Stimulated activated naive CD8-positive, alpha-beta T cell treated with anti-CD3 and anti-CD28 coated beads, Interleukin-15, Interleukin-2, amounts not matched to agents 100 ng/mL and 50 ng/mL, for 24 hours (primary cell): ENCODE data around the gene DNAJC1.
"Not testable (repeated sequence)": the region's sequence is repeated elsewhere in the genome, so short reads cannot be mapped to it uniquely, and the experiment has no call there.

Source experiments
- H3K27ac Mint-ChIP-seq: one replicate; pipeline ENCODE4 v1.8.0; 2021; ENCODE audit warnings: mild to moderate bottlenecking, mixed read lengths
- H3K27me3 Mint-ChIP-seq: one replicate; pipeline ENCODE4 v1.8.0; 2021; ENCODE audit warnings: mixed read lengths
- H3K36me3 Mint-ChIP-seq: one replicate; pipeline ENCODE4 v1.8.0; 2021; ENCODE audit warnings: low read depth, mixed read lengths
- H3K4me1 Mint-ChIP-seq: one replicate; pipeline ENCODE4 v1.8.0; 2021; ENCODE audit warnings: low read depth, mixed read lengths
- H3K4me3 Mint-ChIP-seq: one replicate; pipeline ENCODE4 v1.8.0; 2021; ENCODE audit warnings: mild to moderate bottlenecking, mixed read lengths
- H3K9me3 Mint-ChIP-seq: one replicate; pipeline ENCODE4 v1.8.0; 2021; ENCODE audit warnings: mixed read lengths

DNAJC1 gene

GRCh38 chr10:22003177-22003963 lies at the start of gene DNAJC1:
TSS of gene DNAJC1 (minus strand) at chr10:22003730. CDS start at chr10:22003434, 296 bp downstream.
- Mint-ChIP-seq H3K4me1 (peaks cover 41% of the 10 kb centered on the region), H3K4me3 (peak within 1 kb of the TSS; percentile 99), H3K27ac (peak within 1 kb of the TSS; percentile 93), H3K36me3 (peaks cover 6% of the 10 kb centered on the region), H3K27me3 (no peaks in the 10 kb centered on the region), H3K9me3 (no peaks in the 10 kb centered on the region)

GRCh38 chr10:22053048-22053447 lies 49.5 kb upstream of the DNAJC1 start:
- Mint-ChIP-seq H3K36me3 (no peaks in the 10 kb centered on the region), H3K4me1 (no peaks in the 10 kb centered on the region), H3K27ac (no peak overlapping the region), H3K9me3 (peaks cover 11% of the 10 kb centered on the region), H3K27me3 (peaks cover 4% of the 10 kb centered on the region), H3K4me3 (no peak overlapping the region)

GRCh38 chr10:22049635-22050034 lies 46.1 kb upstream of the DNAJC1 start:
- Mint-ChIP-seq H3K27ac (no peak overlapping the region), H3K4me1 (no peaks in the 10 kb centered on the region), H3K9me3 (peaks cover 9% of the 10 kb centered on the region), H3K27me3 (no peaks in the 10 kb centered on the region), H3K36me3 (no peaks in the 10 kb centered on the region), H3K4me3 (no peak overlapping the region)

DNA sequence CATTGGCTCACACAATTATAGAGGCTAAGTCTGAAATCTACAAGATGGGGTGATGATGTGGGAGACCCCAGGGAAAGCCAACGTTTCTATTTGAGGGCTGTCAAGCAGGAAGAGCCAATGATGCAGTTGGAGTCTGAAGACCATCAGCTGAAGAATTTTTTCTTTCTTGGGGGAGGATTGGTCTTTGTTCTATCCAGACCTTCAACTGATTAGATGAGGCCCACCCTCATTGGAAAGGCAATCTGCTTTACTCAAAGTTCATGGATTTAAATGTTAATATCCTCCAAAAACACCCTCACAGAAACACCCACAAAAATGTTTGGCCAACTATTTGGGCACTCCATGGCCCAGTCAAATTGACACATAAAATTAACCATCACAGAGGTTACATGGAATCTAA lies 44.3 kb upstream of the DNAJC1 start:
- H3K27me3 Mint-ChIP-seq: peaks cover 9% of the 10 kb centered on the region
- H3K36me3 Mint-ChIP-seq: no peaks in the 10 kb centered on the region
- no peak overlapping the region for H3K4me3 Mint-ChIP-seq
- H3K4me1 Mint-ChIP-seq: no peaks in the 10 kb centered on the region
- H3K27ac Mint-ChIP-seq: no peak overlapping the region
- H3K9me3 Mint-ChIP-seq: peaks cover 9% of the 10 kb centered on the region

- Mint-ChIP-seq H3K27me3 (peaks cover 25% of the 10 kb centered on the region), H3K36me3 (no peaks in the 10 kb centered on the region), H3K4me1 (peaks cover 4% of the 10 kb centered on the region), H3K4me3 (no peak overlapping the region), H3K27ac (no peak overlapping the region), H3K9me3 (no peaks in the 10 kb centered on the region)
Observed at GRCh38 chr10:22043327-22043633, 39.8 kb upstream of the DNAJC1 start.

DNA sequence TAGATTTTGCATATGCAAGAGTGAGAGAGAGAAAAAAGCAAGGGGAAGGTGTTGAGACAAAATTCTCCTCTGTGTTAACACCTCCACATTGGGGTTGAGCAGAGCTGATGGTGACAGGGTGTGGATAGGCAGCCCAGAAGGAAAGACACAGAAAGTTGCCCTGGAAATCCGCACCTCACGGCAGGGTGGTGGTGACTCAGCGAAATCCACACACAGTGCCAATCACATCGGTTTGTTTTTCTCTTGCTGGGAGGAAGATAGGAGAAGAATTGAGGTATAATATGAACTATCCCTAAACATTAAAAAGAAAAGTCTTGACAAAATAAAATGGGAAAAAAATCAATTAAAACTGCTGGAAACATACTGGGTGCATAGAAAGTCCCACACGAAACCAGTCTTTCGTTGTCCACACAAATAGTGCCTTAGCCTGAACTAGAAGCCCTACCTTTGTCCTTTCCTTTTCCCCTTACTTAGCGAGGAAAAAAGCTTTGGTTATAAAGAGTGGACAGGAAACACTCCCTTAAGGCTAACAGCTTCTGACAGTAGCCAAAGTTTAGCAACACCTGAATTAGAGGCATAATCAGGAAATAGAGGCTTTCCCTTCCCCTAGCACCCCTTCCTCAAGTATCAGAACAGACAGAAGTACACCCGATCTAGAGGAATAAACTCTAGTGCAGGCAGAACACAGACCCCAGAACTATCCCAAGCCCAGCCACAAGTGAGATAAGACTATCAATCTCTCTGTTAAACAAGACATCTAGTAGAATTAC lies 39.2 kb upstream of the DNAJC1 start:
- peaks cover 30% of the 10 kb centered on the region for H3K27me3 Mint-ChIP-seq

DNA sequence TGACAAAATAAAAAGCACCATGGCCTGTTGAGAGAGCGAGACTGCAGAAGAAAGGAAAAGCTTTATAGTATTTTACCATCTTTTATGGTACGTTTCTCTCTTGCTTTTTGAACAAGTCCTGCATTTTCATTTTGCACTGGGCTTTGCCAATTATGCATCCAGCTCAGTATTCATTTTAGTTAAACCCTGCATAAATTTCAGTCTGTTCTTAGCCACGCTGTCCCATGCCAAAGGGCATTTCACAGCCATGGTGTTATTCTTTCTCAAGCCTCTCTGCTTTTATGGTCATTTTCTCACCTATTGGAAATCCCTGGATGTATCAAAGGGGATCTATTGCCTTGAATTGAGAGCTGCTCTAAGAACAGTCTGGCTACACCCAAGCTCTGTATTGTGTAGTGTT lies 30.8 kb upstream of the DNAJC1 start:
- Mint-ChIP-seq H3K27me3 (peaks cover 25% of the 10 kb centered on the region), H3K27ac (no peak overlapping the region), H3K4me1 (no peaks in the 10 kb centered on the region), H3K4me3 (no peak overlapping the region), H3K36me3 (no peaks in the 10 kb centered on the region), H3K9me3 (peaks cover 9% of the 10 kb centered on the region)

More for the DNA sequence above, 39.2 kb upstream of the DNAJC1 start:
- Mint-ChIP-seq H3K36me3 (no peaks in the 10 kb centered on the region), H3K27ac (no peak overlapping the region), H3K9me3 (no peaks in the 10 kb centered on the region), H3K4me3 (no peak overlapping the region), H3K4me1 (peaks cover 4% of the 10 kb centered on the region)

- H3K9me3 Mint-ChIP-seq, H3K36me3 Mint-ChIP-seq, H3K4me1 Mint-ChIP-seq, H3K4me3 Mint-ChIP-seq, H3K27ac Mint-ChIP-seq: not testable (repeated sequence)
- H3K27me3 Mint-ChIP-seq: peaks cover 22% of the 10 kb centered on the region
Observed at GRCh38 chr10:22032268-22032667, 28.7 kb upstream of the DNAJC1 start.

GRCh38 chr10:22030421-22030820 lies 26.9 kb upstream of the DNAJC1 start:
- H3K4me3 Mint-ChIP-seq: no peak overlapping the region
- H3K9me3 Mint-ChIP-seq: peaks cover 4% of the 10 kb centered on the region
- H3K4me1 Mint-ChIP-seq: no peaks in the 10 kb centered on the region
- H3K36me3 Mint-ChIP-seq: no peaks in the 10 kb centered on the region
- H3K27ac Mint-ChIP-seq: no peak overlapping the region
- H3K27me3 Mint-ChIP-seq: peaks cover 23% of the 10 kb centered on the region

DNA sequence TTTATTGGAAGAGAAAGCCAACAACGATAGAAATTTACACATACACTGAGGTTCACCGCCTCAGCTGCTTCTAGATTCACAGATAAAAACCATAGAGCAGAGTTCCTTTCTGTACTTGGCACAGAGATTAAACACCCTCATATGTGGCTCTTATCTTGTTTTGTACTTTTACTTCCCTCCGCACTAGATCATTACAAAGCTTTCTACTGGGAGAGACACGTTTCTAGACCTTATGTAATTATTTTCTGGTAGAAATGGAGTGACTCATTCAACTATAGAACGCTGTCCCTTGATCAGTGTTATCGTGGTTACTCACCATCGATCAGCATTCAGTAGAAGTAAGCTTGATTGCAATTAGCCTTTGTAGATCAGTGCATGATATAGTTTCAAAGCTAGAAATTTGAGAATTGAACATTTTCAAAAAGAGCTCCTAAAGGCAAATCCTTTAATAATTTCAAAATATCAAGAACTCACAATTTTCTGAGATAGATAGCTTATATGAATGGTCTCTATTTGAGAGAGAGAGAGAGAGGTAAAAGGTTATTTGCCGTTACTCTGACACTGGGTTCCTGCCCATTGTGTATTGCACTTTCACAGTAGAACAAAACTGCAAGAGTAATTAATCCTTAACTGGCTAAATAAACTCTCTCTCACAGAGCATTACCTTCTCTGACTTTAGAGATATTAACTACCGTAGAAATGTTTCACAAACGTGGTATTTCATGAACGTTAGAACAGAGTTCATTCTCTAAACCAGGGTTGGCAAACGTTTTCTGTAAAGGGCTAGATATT lies 26.1 kb upstream of the DNAJC1 start:
- Mint-ChIP-seq H3K27ac (no peak overlapping the region), H3K27me3 (peaks cover 17% of the 10 kb centered on the region), H3K4me3 (no peak overlapping the region), H3K4me1 (no peaks in the 10 kb centered on the region), H3K36me3 (no peaks in the 10 kb centered on the region), H3K9me3 (peaks cover 4% of the 10 kb centered on the region)

DNA sequence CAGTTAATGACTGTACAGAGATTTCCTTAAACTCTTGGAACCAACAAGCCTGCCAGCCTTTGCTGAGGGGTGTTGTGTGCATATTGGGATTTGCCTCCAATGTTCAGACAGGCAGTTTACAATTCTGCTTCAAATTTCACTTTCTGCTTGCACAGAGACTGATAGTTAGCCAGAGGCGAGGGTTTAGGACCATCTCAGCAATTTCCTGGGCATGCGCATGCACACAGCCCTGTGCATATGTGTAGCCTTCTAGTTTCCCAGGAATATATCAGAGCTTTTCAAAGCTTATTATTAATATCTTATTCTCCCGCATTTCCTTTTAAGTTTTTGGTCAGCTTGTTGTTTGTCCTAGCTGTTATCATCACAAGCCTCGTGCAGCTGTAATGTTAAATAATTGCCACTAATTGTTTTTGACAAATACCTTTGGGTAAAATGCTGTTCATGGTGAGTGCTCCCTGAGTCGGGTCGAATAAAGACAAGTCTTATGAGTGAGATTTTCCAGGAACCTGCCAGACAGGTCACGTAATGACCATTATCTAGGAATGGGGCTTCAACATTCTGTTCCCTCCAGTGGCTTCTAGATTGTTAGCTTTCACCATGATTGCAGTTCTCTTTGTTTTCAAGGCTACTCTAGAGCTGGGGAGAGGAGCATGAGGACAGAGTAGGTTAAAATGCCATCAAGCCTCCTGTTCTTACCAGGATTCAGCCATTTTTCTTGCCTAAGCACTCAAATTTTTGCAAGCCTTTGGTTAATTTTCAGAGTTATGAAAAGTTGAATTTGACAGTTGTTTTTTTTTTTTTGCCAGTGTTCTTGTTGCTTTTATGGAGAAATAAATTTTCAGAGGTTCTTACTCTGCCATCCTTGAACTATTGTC lies 24.1 kb upstream of the DNAJC1 start:
- Mint-ChIP-seq H3K4me3 (no peak overlapping the region), H3K27ac (no peak overlapping the region), H3K36me3 (no peaks in the 10 kb centered on the region), H3K27me3 (peaks cover 16% of the 10 kb centered on the region), H3K9me3 (peaks cover 7% of the 10 kb centered on the region), H3K4me1 (peaks cover 11% of the 10 kb centered on the region)

- Mint-ChIP-seq H3K4me1 (peaks cover 20% of the 10 kb centered on the region), H3K27ac (no peak overlapping the region), H3K9me3 (peaks cover 3% of the 10 kb centered on the region), H3K36me3 (no peaks in the 10 kb centered on the region), H3K27me3 (peaks cover 11% of the 10 kb centered on the region), H3K4me3 (no peak overlapping the region)
Observed at GRCh38 chr10:22026287-22026686, 22.8 kb upstream of the DNAJC1 start.

GRCh38 chr10:22023508-22023907 lies 20.0 kb upstream of the DNAJC1 start:
- peak overlapping the region; percentile 81 for H3K27ac Mint-ChIP-seq
- H3K9me3 Mint-ChIP-seq: peaks cover 3% of the 10 kb centered on the region
- H3K4me3 Mint-ChIP-seq: no peak overlapping the region
- H3K36me3 Mint-ChIP-seq: no peaks in the 10 kb centered on the region
- peaks cover 10% of the 10 kb centered on the region for H3K27me3 Mint-ChIP-seq
- H3K4me1 Mint-ChIP-seq: peaks cover 20% of the 10 kb centered on the region

DNA sequence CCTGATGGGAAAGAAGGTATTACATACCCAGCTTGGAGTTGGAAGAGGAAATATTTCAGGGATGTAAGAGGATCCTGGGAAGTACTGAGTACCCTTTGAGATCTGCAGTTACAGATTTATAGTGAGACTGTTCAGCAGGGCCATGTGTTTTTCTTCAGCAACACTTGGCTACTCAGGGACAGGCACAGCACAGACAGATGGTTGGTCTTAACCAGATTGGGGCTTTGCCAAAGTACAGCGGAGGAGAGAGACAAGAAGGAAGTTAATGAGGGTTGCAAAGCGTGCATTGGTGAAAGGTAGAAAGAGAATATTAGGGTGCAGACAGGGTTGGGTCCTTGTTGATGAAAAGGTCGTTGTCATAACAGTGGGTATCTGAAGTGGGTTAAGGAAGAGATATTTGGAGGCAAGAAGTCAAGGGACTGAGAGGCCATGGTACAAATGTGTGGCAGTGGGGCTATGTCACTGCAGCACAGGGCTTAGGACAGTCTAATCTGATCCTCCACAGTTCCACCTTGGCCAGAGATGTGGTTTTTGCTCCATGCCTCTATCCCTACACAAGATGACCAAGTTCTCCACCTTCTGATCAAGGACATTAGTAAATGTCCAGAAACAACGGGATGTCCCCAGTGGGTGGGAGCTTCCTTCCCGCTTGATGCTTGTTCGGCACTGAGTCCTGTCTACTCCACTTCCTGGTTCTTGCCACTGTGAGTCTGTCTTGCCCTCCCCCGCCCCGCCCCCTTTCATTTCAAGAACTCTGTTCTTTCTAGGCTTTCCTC lies 18.9 kb upstream of the DNAJC1 start:
- H3K27ac Mint-ChIP-seq: peak overlapping the region; percentile 81
- H3K36me3 Mint-ChIP-seq: no peaks in the 10 kb centered on the region
- H3K27me3 Mint-ChIP-seq: peaks cover 7% of the 10 kb centered on the region
- H3K4me3 Mint-ChIP-seq: peak overlapping the region; percentile 60
- peaks cover 20% of the 10 kb centered on the region for H3K4me1 Mint-ChIP-seq
- H3K9me3 Mint-ChIP-seq: peaks cover 3% of the 10 kb centered on the region
